HL-60 (cell line): ENCODE measurements around the gene OR1F1.

Experiments
- CTCF ChIP-seq: IDR thresholded peaks from one replicate; pipeline ENCODE4 v1.5.1; 2011; ENCODE audit warnings: low read length, control low read depth, inconsistent platforms; ENCODE audit not compliant: insufficient read depth
- POLR2AphosphoS5 ChIP-seq: IDR thresholded peaks from 2 replicates; pipeline ENCODE4 v1.6.1; 2012; ENCODE audit warnings: low read depth
- REST ChIP-seq: IDR thresholded peaks from 2 replicates; pipeline ENCODE4 v1.6.1; 2012; ENCODE audit warnings: low read depth; ENCODE audit not compliant: insufficient replicate concordance

GRCh38 chr16:3193221-3194212 is 5.5 kb downstream of the OR1F1 start:
- TF ChIP-seq POLR2AphosphoS5 (no peak), CTCF (no peak), REST (no peak)
